ENCODE data around the gene TAF4. TPM values are rescaled to one million over a fixed set of nuclear protein-coding genes. Genes with fewer than 3 reads are reported as not detected.

The TAF4 gene
- total and polyA plus RNA-seq, 2 of the 13 experiments (the other 11 are each of a cell fraction or from before 2014, with no cell fraction given) = 5.9 to 12.0 TPM

DNA sequence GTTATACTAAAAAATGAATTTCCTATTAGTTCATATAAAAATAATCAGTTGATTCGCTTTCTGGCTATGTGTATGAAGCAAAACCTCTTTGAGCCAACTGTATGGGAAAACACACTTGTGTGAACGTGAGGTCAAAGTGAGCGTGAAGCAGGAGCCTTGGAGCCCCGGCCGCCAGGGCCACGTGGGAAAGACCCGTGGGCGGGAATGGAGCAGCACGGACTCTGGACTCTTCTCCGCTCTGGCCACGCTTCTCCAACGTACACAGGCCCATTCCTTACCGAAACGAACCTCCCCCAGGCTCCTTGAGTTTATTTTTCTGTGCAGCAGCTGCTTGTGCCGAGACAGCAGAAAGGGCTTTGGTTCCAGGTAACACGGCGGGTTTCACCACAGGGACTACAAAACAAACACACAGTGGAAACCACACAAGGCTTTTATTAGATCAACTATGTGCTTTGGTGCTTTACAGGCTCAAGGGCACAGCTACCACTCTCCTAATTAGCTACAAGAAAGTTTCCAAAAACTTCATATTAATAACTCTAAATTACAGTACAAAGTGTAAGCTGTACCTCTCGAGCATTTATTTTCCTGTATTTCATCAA lies 62.7 kb downstream of the TAF4 start (continued):
- TF ChIP-seq, protein P1, sequence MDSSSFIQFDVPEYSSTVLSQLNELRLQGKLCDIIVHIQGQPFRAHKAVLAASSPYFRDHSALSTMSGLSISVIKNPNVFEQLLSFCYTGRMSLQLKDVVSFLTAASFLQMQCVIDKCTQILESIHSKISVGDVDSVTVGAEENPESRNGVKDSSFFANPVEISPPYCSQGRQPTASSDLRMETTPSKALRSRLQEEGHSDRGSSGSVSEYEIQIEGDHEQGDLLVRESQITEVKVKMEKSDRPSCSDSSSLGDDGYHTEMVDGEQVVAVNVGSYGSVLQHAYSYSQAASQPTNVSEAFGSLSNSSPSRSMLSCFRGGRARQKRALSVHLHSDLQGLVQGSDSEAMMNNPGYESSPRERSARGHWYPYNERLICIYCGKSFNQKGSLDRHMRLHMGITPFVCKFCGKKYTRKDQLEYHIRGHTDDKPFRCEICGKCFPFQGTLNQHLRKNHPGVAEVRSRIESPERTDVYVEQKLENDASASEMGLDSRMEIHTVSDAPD (CRISPR knock-in tag; IDR thresholded peaks at IDR 0.05) = 0 out of 2 replicates have a peak, but pooled peaks have one; percentile 59
- TF ChIP-seq ZBTB20 (CRISPR knock-in tag; IDR thresholded peaks at IDR 0.05; ENCODE audit: borderline replicate concordance, low read depth) = 0 out of 2 replicates have a peak, but pooled peaks have one; percentile 22
- TF ChIP-seq SALL1 (CRISPR knock-in tag; IDR thresholded peaks at IDR 0.05) = peak; percentile 66
- no peak for TF ChIP-seq ZNF556 (CRISPR knock-in tag; IDR thresholded peaks at IDR 0.05; ENCODE audit: borderline replicate concordance)
- peak; percentile 55; the same call in 1 of the 2 replicates for TF ChIP-seq SP5 (CRISPR knock-in tag; IDR thresholded peaks at IDR 0.05; ENCODE audit: borderline replicate concordance, low read depth)
- 0 out of 2 replicates have a peak, but pooled peaks have one; percentile 9 for TF ChIP-seq FOXA3 (CRISPR knock-in tag; IDR thresholded peaks at IDR 0.05)
- TF ChIP-seq DNMT1 (CRISPR knock-in tag; IDR thresholded peaks at IDR 0.05) = 0 out of 2 replicates have a peak, but pooled peaks have one; percentile 35
- no peak for TF ChIP-seq SKI (IDR thresholded peaks at IDR 0.05; ENCODE audit: partially characterized antibody)
- no peak for TF ChIP-seq GATA4 (IDR thresholded peaks at IDR 0.05; ENCODE audit: borderline replicate concordance, low read depth)
- TF ChIP-seq, protein P2, sequence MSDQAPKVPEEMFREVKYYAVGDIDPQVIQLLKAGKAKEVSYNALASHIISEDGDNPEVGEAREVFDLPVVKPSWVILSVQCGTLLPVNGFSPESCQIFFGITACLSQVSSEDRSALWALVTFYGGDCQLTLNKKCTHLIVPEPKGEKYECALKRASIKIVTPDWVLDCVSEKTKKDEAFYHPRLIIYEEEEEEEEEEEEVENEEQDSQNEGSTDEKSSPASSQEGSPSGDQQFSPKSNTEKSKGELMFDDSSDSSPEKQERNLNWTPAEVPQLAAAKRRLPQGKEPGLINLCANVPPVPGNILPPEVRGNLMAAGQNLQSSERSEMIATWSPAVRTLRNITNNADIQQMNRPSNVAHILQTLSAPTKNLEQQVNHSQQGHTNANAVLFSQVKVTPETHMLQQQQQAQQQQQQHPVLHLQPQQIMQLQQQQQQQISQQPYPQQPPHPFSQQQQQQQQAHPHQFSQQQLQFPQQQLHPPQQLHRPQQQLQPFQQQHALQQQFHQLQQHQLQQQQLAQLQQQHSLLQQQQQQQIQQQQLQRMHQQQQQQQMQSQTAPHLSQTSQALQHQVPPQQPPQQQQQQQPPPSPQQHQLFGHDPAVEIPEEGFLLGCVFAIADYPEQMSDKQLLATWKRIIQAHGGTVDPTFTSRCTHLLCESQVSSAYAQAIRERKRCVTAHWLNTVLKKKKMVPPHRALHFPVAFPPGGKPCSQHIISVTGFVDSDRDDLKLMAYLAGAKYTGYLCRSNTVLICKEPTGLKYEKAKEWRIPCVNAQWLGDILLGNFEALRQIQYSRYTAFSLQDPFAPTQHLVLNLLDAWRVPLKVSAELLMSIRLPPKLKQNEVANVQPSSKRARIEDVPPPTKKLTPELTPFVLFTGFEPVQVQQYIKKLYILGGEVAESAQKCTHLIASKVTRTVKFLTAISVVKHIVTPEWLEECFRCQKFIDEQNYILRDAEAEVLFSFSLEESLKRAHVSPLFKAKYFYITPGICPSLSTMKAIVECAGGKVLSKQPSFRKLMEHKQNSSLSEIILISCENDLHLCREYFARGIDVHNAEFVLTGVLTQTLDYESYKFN (CRISPR knock-in tag; conservative IDR thresholded peaks at IDR 0.05) = peak; percentile 43
- TF ChIP-seq, protein P3, sequence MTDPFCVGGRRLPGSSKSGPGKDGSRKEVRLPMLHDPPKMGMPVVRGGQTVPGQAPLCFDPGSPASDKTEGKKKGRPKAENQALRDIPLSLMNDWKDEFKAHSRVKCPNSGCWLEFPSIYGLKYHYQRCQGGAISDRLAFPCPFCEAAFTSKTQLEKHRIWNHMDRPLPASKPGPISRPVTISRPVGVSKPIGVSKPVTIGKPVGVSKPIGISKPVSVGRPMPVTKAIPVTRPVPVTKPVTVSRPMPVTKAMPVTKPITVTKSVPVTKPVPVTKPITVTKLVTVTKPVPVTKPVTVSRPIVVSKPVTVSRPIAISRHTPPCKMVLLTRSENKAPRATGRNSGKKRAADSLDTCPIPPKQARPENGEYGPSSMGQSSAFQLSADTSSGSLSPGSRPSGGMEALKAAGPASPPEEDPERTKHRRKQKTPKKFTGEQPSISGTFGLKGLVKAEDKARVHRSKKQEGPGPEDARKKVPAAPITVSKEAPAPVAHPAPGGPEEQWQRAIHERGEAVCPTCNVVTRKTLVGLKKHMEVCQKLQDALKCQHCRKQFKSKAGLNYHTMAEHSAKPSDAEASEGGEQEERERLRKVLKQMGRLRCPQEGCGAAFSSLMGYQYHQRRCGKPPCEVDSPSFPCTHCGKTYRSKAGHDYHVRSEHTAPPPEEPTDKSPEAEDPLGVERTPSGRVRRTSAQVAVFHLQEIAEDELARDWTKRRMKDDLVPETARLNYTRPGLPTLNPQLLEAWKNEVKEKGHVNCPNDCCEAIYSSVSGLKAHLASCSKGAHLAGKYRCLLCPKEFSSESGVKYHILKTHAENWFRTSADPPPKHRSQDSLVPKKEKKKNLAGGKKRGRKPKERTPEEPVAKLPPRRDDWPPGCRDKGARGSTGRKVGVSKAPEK (CRISPR knock-in tag; IDR thresholded peaks at IDR 0.05; ENCODE audit: borderline replicate concordance) = no peak
- peak; percentile 80; the same call in 1 of the 2 replicates for TF ChIP-seq MTA1 (CRISPR knock-in tag; IDR thresholded peaks at IDR 0.05; ENCODE audit: borderline replicate concordance)
- TF ChIP-seq, protein P4, sequence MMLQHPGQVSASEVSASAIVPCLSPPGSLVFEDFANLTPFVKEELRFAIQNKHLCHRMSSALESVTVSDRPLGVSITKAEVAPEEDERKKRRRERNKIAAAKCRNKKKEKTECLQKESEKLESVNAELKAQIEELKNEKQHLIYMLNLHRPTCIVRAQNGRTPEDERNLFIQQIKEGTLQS (CRISPR knock-in tag; IDR thresholded peaks at IDR 0.05) = no peak
- 0 out of 2 replicates have a peak, but pooled peaks have one; percentile 48 for TF ChIP-seq ZNF430 (CRISPR knock-in tag; IDR thresholded peaks at IDR 0.05)
- peak; percentile 74 for TF ChIP-seq ZMYM4 (CRISPR knock-in tag; IDR thresholded peaks at IDR 0.05)
- TF ChIP-seq, protein P5, sequence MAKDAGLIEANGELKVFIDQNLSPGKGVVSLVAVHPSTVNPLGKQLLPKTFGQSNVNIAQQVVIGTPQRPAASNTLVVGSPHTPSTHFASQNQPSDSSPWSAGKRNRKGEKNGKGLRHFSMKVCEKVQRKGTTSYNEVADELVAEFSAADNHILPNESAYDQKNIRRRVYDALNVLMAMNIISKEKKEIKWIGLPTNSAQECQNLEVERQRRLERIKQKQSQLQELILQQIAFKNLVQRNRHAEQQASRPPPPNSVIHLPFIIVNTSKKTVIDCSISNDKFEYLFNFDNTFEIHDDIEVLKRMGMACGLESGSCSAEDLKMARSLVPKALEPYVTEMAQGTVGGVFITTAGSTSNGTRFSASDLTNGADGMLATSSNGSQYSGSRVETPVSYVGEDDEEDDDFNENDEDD (CRISPR knock-in tag; IDR thresholded peaks at IDR 0.05; ENCODE audit: borderline replicate concordance) = peak; percentile 75; the same call in 1 of the 2 replicates
- no peak for TF ChIP-seq NBN (conservative IDR thresholded peaks at IDR 0.05)
- TF ChIP-seq, protein P6, sequence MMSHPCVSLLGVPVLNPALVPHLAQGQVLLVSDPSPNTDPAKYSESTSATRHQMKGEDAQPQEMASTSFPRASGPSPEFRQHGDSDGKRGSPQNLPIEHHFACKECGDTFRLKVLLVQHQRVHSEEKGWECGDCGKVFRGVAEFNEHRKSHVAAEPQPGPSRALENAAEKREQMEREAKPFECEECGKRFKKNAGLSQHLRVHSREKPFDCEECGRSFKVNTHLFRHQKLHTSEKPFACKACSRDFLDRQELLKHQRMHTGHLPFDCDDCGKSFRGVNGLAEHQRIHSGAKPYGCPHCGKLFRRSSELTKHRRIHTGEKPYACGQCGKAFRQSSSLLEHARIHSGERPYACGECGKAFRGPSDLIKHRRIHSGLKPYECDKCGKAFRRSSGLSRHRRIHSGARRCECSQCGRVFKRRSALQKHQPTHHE (CRISPR knock-in tag; IDR thresholded peaks at IDR 0.05; ENCODE audit: borderline replicate concordance) = no peak

All from HepG2 (cell line).